Measurements from ENCODE around the gene KRTAP19-8. TPM values are rescaled to one million over a fixed set of nuclear protein-coding genes. Genes with fewer than 3 reads are reported as not detected.

Gene KRTAP19-8
- total RNA-seq, 2 experiments from 2014 or later: not detected

GRCh38 chr21:31003471-31003870, 34.8 kb downstream of the KRTAP19-8 start:
- no peak overlapping the region for H3K27ac Mint-ChIP-seq
- no peak for ATAC-seq
- no peaks in the 10 kb centered on the region for H3K9me3 Mint-ChIP-seq (ENCODE audit: insufficient read depth)
- no peak overlapping the region for H3K4me3 Mint-ChIP-seq
- DNase-seq: no peak
- CTCF ChIA-PET: no interaction called here
- H3K4me1 Mint-ChIP-seq (ENCODE audit: low read depth): no peaks in the 10 kb centered on the region
- POLR2A ChIA-PET: no interaction called here
- no peaks in the 10 kb centered on the region for H3K36me3 Mint-ChIP-seq (ENCODE audit: low read depth)
- peaks cover 5% of the 10 kb centered on the region for H3K27me3 Mint-ChIP-seq (ENCODE audit: low read depth)

- DNase-seq: no peak
- Mint-ChIP-seq H3K27ac (no peak overlapping the region), H3K27me3 (ENCODE audit: low read depth) (peaks cover 5% of the 10 kb centered on the region), H3K9me3 (ENCODE audit: insufficient read depth) (no peaks in the 10 kb centered on the region), H3K36me3 (ENCODE audit: low read depth) (no peaks in the 10 kb centered on the region), H3K4me1 (ENCODE audit: low read depth) (no peaks in the 10 kb centered on the region), H3K4me3 (no peak overlapping the region)
- ChIA-PET CTCF (interaction anchor here (0.8 to 1.4 kb wide), 2 partner anchors 10 to 15 kb away, joined by 3 read pairs; no protein-coding TSS in a partner anchor), POLR2A (no interaction called here)
- no peak for ATAC-seq
These were observed 40.7 kb downstream of the KRTAP19-8 start for GRCh38 chr21:30997541-30997940.

DNA sequence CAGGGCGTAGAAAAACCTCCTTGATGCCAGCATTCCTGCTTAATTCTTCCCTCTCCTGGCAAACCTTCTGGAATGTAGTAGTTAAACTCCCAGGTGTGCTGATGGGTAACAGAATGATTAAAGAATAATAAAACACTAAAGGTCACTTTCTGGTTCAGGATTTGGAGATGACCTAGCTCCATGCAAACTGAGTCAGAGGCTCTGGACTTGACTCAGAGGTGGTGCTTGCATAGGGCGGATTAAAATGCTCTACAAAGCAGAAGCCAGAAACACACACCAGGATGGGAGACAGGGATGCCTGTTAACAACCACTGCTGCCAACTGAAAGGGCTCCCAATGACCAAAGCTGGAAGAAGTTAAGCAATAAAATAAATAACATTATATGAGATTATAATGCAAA, 41.5 kb downstream of the KRTAP19-8 start:
- ChIA-PET POLR2A (no interaction called here), CTCF (interaction anchor here (1.4 kb wide), 1 partner anchor 16 kb away, joined by 3 read pairs; no protein-coding TSS in a partner anchor)
- H3K27me3 Mint-ChIP-seq (ENCODE audit: low read depth): peaks cover 8% of the 10 kb centered on the region
- no peaks in the 10 kb centered on the region for H3K36me3 Mint-ChIP-seq (ENCODE audit: low read depth)
- H3K9me3 Mint-ChIP-seq (ENCODE audit: insufficient read depth): no peaks in the 10 kb centered on the region
- H3K4me1 Mint-ChIP-seq (ENCODE audit: low read depth): no peaks in the 10 kb centered on the region
- H3K4me3 Mint-ChIP-seq: no peak overlapping the region
- ATAC-seq: no peak
- H3K27ac Mint-ChIP-seq: no peak overlapping the region
- DNase-seq: no peak

- POLR2A ChIA-PET: no interaction called here
- Mint-ChIP-seq H3K27ac (no peak overlapping the region), H3K4me1 (ENCODE audit: low read depth) (no peaks in the 10 kb centered on the region), H3K4me3 (no peak overlapping the region), H3K27me3 (ENCODE audit: low read depth) (peaks cover 12% of the 10 kb centered on the region), H3K36me3 (ENCODE audit: low read depth) (no peaks in the 10 kb centered on the region), H3K9me3 (ENCODE audit: insufficient read depth) (no peaks in the 10 kb centered on the region)
- DNase-seq (no peak), ATAC-seq (no peak)
- CTCF ChIA-PET: no interaction called here
These were observed 43.3 kb downstream of the KRTAP19-8 start for GRCh38 chr21:30994932-30995331.

DNA sequence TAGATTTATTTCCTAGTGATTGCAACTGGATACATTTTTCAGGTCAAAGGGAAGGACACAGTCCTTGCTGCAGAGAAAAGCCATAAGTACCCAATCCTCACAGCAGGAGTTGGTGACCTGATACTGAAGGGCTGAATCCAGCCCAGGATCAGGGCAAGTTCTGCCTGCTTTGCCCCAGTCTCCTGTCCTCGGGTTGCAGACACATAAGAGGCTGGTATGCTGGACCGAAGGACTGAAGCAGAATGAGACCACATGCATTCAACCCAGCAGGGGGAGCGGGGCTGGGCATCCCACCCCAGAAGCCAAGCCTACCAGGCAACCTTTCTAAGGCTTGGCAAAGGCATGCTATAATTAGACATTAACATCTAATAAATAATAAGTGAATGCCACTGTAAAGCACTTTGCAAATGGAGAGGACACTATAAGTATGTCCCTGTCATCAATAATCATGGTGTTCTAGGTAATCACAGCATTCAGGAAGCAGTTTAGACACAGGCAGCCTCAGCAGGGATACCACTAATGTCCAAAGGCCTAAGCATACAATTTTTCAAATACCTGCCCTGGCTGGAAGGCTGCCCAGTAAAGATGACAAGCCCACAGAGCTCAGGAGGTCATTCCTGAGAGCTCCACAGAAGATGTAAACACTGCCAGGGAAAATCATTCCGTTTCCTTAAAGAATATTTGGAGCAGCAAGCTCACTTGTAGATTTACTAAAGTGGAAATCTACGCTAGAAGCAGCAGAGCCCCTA, 47.6 kb downstream of the KRTAP19-8 start:
- Mint-ChIP-seq H3K9me3 (ENCODE audit: insufficient read depth) (no peaks in the 10 kb centered on the region), H3K4me1 (ENCODE audit: low read depth) (no peaks in the 10 kb centered on the region), H3K27me3 (ENCODE audit: low read depth) (peaks cover 16% of the 10 kb centered on the region), H3K27ac (no peak overlapping the region), H3K36me3 (ENCODE audit: low read depth) (no peaks in the 10 kb centered on the region), H3K4me3 (no peak overlapping the region)
- DNase-seq (no peak), ATAC-seq (no peak)
- ChIA-PET CTCF (no interaction called here), POLR2A (no interaction called here)

DNA sequence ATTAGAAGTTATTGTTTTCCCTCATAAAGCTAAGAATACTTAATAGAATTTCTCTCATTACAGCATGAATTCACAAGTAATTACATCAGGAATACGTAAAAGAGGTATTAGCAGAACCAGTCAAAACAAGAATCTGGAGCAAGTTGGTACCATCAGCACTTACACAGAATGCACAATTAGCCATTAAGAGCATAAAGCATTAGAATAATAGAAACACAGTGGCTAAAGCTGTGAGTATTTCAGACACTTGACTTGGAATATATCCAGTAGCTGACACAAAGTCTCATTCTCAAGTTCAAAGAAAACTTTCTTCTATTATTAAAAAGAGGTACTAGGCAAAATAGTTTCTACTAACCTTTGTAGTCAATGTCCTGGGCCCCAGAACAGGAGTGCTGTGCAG, 49.6 kb downstream of the KRTAP19-8 start:
- ChIA-PET POLR2A (no interaction called here), CTCF (no interaction called here)
- peaks cover 15% of the 10 kb centered on the region for H3K27me3 Mint-ChIP-seq (ENCODE audit: low read depth)
- no peak for DNase-seq
- no peak overlapping the region for H3K4me3 Mint-ChIP-seq
- no peaks in the 10 kb centered on the region for H3K36me3 Mint-ChIP-seq (ENCODE audit: low read depth)
- no peaks in the 10 kb centered on the region for H3K9me3 Mint-ChIP-seq (ENCODE audit: insufficient read depth)
- H3K4me1 Mint-ChIP-seq (ENCODE audit: low read depth): no peaks in the 10 kb centered on the region
- ATAC-seq: no peak
- no peak overlapping the region for H3K27ac Mint-ChIP-seq

Other genes starting within 250 kb of the KRTAP19-8 start
- gene KRTAP8-1, start 225.2 kb downstream of the KRTAP19-8 start, total RNA-seq: not detected
- gene KRTAP7-1, start 208.7 kb downstream of the KRTAP19-8 start, total RNA-seq: not detected
- gene KRTAP11-1, start 156.9 kb downstream of the KRTAP19-8 start, total RNA-seq: not detected

All from activated CD8-positive, alpha-beta T cell treated with anti-CD3 and anti-CD28 coated beads, Interleukin-2, amount 10 ng/mL, durations not matched to agents 7 days and 5 days (primary cell).